ENCODE data around the gene C16orf82.

The C16orf82 gene

DNA sequence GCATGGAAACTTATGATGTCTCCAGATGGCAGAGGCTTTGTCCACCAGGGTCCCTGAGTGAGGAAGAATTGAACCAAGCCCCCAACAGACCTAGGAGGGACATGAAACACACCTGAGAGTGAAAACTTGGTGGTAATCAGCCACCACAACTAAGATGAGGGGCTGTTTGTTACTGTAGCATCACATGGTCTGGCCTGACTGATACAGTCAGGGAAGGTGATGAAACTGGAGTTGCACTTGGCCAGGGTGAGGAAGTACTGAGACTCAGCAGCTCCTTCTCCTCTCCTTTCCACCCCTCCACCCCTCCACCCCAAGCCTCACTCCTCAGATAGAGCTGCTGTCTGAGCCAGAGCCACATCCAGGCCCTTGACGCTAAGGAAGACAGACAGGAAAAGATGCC, 37.2 kb downstream of the C16orf82 start:
- H3K4me3 ChIP-seq (replicated peaks; ENCODE audit: low read depth, low read length) = no peak overlapping the region
- no peak for DNase-seq (ENCODE audit: low read depth)
- TF ChIP-seq, protein P1, sequence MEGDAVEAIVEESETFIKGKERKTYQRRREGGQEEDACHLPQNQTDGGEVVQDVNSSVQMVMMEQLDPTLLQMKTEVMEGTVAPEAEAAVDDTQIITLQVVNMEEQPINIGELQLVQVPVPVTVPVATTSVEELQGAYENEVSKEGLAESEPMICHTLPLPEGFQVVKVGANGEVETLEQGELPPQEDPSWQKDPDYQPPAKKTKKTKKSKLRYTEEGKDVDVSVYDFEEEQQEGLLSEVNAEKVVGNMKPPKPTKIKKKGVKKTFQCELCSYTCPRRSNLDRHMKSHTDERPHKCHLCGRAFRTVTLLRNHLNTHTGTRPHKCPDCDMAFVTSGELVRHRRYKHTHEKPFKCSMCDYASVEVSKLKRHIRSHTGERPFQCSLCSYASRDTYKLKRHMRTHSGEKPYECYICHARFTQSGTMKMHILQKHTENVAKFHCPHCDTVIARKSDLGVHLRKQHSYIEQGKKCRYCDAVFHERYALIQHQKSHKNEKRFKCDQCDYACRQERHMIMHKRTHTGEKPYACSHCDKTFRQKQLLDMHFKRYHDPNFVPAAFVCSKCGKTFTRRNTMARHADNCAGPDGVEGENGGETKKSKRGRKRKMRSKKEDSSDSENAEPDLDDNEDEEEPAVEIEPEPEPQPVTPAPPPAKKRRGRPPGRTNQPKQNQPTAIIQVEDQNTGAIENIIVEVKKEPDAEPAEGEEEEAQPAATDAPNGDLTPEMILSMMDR (IDR thresholded peaks at IDR 0.05; ENCODE audit: low read length, missing control alignments) = no peak

DNA sequence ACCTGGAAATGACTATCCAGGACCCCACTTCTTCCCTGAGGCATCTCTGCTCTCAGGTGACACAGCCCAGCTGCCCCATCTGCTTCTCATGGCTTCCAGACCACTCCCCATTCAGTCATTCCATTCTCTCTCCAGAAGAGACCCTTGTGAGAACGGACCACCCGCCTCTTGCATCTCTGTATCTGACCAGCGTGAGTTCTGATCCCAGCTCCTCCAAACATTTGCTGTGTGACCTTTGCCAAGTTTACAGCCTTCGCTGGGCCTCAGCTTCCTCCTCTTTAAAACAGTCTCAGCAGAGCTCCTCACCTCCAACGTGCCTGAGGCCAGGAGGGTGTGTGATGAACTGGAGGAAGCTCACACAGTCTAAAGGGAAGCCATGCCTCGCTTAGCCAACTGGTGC, 39.6 kb downstream of the C16orf82 start:
- no peak for DNase-seq (ENCODE audit: low read depth)
- H3K4me3 ChIP-seq (replicated peaks; ENCODE audit: low read depth, low read length) = no peak overlapping the region
- TF ChIP-seq, protein P1 (IDR thresholded peaks at IDR 0.05; ENCODE audit: low read length, missing control alignments) = no peak

DNA sequence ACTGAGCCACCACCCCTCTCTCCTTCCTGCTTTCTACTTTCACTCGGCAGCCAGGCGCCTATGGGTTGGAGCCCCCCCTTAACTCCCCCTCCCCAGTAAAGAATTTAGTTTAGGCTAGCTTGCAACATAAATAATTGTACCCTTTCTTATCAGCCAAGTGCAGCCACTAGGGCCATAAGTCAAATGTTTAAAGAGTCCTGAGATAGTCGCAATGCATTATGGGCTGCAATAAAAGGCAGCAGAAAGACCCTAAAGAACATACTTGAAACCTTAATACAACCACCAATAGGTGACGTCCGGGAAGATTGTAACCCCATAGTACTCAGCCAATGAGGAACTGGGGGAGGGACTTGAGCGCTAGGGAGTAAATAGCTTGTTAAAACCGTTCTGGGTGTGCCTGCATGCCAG, 40.5 kb downstream of the C16orf82 start:
- TF ChIP-seq, protein P1 (IDR thresholded peaks at IDR 0.05; ENCODE audit: low read length, missing control alignments) = no peak
- H3K4me3 ChIP-seq (replicated peaks; ENCODE audit: low read depth, low read length) = no peak overlapping the region
- DNase-seq (ENCODE audit: low read depth) = no peak

DNA sequence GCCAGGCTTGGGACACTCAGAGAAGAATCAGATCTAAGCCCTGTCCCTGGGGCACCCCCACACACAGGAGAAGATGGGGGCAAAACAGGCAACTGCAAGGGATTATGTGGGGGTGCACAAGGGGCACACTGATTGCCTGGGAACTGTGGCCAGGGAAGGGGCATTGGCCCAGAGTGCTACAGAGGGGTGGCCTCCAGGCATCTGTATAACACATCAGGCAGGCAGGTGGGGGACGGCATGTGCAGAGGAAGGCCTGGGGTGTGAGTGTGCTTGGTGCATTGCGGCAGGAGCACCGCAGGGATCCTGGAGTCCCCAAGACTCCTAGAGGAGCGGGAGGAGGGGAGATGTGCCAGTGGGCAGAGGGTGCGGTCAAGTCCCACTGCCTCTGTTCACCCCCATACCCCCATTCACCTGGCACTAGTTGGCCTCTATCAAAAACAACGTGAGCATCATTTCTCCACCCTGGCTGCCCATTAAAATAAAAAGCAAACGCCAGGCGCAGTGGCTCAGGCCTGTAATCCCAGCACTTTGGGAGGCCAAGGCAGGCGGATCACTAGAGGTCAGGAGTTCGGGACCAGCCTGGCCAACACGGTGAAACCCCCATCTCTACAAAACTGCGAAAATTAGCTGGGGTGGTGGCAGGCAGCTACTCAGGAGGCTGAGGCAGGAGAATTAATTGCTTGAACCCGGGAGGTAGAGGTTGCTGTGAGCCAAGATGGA, 41.5 kb downstream of the C16orf82 start:
- no peak overlapping the region for H3K4me3 ChIP-seq (replicated peaks; ENCODE audit: low read depth, low read length)
- TF ChIP-seq, protein P1 (IDR thresholded peaks at IDR 0.05; ENCODE audit: low read length, missing control alignments) = no peak
- DNase-seq (ENCODE audit: low read depth) = no peak

DNA sequence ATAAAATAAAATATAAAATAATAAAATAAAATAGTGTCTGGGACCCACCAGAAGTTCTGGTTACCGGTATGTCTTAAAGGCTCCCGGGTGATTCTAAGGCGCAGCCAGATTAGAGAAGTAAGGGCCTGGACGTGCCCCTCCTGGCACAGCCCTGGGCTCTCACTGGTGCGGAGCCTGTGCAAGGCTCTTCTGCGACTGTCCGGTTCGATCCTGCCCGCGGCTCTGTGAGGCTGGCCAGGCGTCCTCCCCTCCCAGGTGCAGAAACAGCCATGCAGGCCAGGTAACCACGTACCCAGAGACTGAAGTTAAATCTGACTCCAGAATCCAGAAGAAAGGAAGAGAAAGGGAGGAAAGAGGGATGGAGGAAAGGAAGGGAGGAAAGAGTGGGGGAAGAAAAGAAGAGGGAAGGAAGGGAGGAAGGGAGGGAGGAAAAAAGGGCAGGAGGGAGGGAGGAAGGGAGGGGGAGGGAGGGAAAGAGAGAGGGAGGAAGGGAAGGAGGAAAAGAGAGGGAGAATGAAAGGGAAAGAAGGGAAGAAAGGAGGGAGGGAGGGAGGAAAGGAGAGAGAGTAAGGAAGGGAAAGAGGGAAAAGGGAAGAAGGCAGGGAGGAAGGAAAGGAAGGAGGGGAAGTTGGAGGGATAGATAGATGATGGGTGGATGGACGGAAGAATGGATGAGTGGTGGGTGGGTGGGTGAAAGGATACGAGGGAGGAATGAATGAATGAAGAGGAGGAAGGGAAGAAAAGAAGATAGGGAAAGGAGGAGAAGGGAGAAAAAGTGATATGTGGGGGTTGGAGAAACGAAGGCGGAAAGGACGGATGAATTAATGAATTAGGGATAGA, 42.3 kb downstream of the C16orf82 start:
- peak overlapping the region; percentile 31 for H3K4me3 ChIP-seq (replicated peaks; ENCODE audit: low read depth, low read length)
- no peak for DNase-seq (ENCODE audit: low read depth)
- TF ChIP-seq, protein P1 (IDR thresholded peaks at IDR 0.05; ENCODE audit: low read length, missing control alignments) = no peak

DNA sequence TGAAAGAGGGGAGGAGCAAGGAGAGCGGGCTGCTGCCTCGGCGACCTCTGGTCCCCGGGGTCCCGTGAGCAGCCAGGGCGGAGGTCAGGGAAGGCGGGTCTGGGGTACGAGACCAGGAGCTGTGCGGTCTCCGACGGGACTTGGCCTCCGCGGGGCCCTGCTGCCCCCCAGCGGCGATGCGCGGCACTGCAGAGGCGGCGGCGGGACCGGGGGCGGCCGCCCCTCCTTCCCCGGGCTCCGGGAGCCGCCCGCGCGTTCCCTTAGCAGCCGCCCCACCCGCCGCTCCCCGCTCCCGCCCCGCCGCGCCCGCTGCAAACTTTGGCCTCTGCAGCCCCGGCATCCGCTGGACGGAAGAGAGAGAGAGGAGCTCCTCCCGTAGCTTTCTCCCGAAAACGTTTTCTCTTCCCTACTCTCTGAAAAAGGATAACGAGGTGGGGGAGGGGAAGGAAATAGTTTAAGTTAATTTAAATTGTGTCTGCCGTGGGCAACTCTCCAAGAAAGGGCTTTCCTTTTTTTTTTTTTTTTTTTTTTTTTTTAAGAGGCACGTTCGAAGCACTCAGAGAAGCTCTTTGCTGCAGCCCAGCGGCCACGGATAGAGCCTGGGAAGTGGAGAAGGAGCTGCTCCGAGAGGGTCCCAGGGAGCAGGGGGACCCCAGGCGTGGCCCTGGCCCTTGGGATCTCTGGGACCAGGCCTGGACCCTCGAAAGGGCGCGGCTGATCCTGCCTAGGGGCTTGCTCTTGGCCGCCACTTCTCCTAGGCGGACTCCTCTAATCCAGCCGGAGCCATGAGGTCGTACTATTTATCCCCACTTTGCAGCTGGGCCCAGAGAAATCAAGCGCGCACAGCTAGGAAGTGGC, 43.2 kb downstream of the C16orf82 start:
- peak; percentile 56 for DNase-seq (ENCODE audit: low read depth)
- TF ChIP-seq, protein P1 (IDR thresholded peaks at IDR 0.05; ENCODE audit: low read length, missing control alignments) = peak; percentile 53
- H3K4me3 ChIP-seq (replicated peaks; ENCODE audit: low read depth, low read length) = peak overlapping the region; percentile 49

Data from fibroblast of pulmonary artery (primary cell).